ENCODE measurements around the gene KLHL6.

DNA sequence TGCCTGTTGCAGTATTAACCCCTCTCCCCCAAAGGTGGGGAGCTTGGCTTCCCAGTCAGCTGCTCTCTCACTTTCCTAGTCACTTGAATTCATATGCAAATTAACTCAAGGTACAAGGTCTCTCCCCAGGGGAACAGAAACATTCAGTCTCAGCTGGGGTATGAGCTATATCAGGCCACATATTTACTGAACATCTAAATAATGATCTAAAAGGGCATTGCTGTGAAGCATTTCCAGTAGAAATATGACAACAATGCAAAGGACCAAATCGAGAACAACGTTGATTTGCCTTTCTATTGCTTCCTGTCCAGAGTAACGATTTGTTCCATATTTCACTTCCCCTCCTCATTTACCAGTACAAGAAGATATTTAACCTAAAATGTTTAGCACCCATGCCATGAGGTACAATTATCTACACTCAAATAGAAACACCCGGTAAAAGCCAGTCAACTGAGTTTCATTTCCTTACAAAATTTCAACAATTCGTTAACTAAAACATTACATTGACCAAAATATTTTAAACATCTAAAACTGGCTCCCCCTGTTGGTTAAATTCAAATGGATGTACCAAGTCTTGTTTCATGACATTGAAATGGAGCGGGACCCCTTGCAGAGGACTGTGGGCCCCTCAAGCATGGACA lies 36.5 kb upstream of the KLHL6 start:
- TF ChIP-seq, protein P1, sequence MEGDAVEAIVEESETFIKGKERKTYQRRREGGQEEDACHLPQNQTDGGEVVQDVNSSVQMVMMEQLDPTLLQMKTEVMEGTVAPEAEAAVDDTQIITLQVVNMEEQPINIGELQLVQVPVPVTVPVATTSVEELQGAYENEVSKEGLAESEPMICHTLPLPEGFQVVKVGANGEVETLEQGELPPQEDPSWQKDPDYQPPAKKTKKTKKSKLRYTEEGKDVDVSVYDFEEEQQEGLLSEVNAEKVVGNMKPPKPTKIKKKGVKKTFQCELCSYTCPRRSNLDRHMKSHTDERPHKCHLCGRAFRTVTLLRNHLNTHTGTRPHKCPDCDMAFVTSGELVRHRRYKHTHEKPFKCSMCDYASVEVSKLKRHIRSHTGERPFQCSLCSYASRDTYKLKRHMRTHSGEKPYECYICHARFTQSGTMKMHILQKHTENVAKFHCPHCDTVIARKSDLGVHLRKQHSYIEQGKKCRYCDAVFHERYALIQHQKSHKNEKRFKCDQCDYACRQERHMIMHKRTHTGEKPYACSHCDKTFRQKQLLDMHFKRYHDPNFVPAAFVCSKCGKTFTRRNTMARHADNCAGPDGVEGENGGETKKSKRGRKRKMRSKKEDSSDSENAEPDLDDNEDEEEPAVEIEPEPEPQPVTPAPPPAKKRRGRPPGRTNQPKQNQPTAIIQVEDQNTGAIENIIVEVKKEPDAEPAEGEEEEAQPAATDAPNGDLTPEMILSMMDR (IDR thresholded peaks at IDR 0.05) = peak in 1 of 6 experiments; percentile 14
- no peak for TF ChIP-seq POLR2A (IDR thresholded peaks at IDR 0.05)

Data from thyroid gland (tissue), 4 donors.